Uterus (tissue), 2 donors: ENCODE data around the gene POC1B.

Experiments
- CTCF ChIP-seq, 4 experiments: fragments of 200-600 bp in 2 of 4; fragments of 450-650 bp in 2 of 4; sonication (generic) in 2 of 4; IDR thresholded peaks; one replicate each; pipeline ENCODE4 v1.5.1; 2016 to 2019; ENCODE audit warnings: antibody characterized with exemption in 4 of 4, mild to moderate bottlenecking in 2 of 4, moderate library complexity in 1 of 4
- POLR2A ChIP-seq, 2 donors: fragments of 450-650 bp; IDR thresholded peaks; one replicate each; pipeline ENCODE4 v1.6.1; 2016; ENCODE audit warnings: antibody characterized with exemption in 2 of 2, mild to moderate bottlenecking in 1 of 2, moderate library complexity in 1 of 2

DNA sequence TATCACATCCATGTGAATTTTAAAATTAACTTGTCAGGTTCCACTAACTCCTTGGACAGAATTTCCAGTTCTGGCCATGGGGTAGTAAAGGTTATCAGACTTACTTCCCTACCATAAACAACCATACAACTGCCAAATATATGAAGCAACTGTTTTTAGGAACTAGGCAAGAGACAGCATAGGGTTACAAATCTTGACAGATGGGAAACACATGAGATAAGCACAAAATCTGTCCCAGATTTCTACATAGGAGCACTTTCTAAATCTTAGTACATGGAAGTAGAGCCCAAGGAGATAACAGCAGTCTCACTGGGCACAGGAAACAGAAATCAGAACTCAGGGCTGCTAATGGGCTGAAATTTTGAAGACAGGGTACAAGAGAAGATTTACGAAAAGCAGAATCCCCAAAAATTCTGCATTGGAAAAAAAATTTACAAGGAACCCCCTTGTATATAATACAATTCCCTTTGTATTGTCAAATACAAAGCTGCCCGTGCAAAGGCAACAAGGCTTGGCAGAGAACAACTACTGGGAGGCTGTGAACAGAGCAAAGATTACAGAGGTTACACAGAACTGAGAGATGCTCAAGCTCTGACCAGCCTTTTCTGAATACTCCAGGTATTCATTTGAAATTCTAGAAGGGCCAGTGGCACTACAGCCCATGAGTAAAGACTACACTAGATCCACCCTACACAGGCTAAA is 44.5 kb downstream of the POC1B start:
- TF ChIP-seq CTCF (IDR thresholded peaks at IDR 0.05) (no peak), POLR2A (IDR thresholded peaks at IDR 0.05) (no peak)
